Chondrocyte (in vitro differentiated cells): Measurements from ENCODE around the gene GAS7. TPM values are rescaled to one million over a fixed set of nuclear protein-coding genes. Genes with fewer than 3 reads are reported as not detected.

ENCODE experiments used
- DNase-seq: peaks from one replicate; pipeline ENCODE4 v3.0.0; 2021; ENCODE audit warnings: mixed read lengths, low spot score
- H3K27ac Mint-ChIP-seq: one replicate; pipeline ENCODE4 v1.8.0; 2021; ENCODE audit warnings: mild to moderate bottlenecking, moderate library complexity, mixed read lengths; ENCODE audit not compliant: unreplicated experiment
- H3K27me3 Mint-ChIP-seq: 2 replicates; pipeline ENCODE4 v1.8.0; 2021; ENCODE audit warnings: low read depth, mixed read lengths
- H3K36me3 Mint-ChIP-seq: 2 replicates; pipeline ENCODE4 v1.8.0; 2021; ENCODE audit warnings: low read depth, mixed read lengths
- H3K4me1 Mint-ChIP-seq: 2 replicates; pipeline ENCODE4 v1.8.0; 2021; ENCODE audit warnings: low read depth, mild to moderate bottlenecking, mixed read lengths
- H3K4me3 Mint-ChIP-seq: one replicate; pipeline ENCODE4 v1.8.0; 2021; ENCODE audit warnings: mild to moderate bottlenecking, moderate library complexity, mixed read lengths; ENCODE audit not compliant: unreplicated experiment
- H3K9me3 Mint-ChIP-seq: 2 replicates; pipeline ENCODE4 v1.8.0; 2021; ENCODE audit warnings: low read depth, mixed read lengths
- total RNA-seq: library from RNA; stranded (reverse); gene quantifications from 3 replicates; pipeline ENCODE4 v1.2.1, GENCODE V29; 2021
- TF ChIP-seq, protein P1 (sequence below): fragments of 200-600 bp; sonication (generic); IDR thresholded peaks from 2 replicates; pipeline ENCODE4 v1.5.0; 2021; ENCODE audit warnings: antibody characterized with exemption, mild to moderate bottlenecking, moderate library complexity

Gene GAS7
- total RNA-seq, 1 donor from 2014 or later: 6.9 TPM

DNA sequence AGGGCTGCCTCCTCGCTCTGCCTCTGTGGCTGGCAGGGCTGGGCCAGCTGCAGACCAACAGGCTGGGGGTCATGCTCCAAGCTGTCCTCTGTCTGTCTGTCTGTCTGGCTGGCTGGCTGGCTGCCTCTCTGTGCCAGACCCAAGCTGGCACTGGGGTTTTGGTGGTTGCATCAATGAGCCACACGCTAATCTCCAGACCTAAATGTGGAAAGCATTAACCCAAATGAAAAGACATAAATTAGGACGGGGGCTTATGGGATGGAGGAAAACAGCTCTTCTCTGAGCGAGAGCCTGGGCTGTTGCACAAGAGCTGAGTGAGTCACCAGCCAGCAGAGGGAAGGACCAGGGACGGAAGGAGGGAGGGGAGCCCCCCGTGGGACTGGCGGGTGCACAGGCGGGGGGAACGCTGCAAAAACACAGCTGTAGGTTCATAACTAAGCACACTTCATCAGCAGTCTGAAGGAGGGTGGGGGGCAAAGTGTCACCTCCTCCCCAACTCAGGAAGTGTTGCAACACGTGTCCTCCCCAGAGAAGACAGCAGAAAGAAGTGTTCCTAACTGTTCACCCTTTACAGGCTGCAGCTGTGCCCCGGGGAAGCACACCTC, 83.4 kb downstream of the GAS7 start:
- TF ChIP-seq, protein P1, sequence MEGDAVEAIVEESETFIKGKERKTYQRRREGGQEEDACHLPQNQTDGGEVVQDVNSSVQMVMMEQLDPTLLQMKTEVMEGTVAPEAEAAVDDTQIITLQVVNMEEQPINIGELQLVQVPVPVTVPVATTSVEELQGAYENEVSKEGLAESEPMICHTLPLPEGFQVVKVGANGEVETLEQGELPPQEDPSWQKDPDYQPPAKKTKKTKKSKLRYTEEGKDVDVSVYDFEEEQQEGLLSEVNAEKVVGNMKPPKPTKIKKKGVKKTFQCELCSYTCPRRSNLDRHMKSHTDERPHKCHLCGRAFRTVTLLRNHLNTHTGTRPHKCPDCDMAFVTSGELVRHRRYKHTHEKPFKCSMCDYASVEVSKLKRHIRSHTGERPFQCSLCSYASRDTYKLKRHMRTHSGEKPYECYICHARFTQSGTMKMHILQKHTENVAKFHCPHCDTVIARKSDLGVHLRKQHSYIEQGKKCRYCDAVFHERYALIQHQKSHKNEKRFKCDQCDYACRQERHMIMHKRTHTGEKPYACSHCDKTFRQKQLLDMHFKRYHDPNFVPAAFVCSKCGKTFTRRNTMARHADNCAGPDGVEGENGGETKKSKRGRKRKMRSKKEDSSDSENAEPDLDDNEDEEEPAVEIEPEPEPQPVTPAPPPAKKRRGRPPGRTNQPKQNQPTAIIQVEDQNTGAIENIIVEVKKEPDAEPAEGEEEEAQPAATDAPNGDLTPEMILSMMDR: no peak
- H3K4me1 Mint-ChIP-seq: peaks cover 66% of the 10 kb centered on the region
- no peaks in the 10 kb centered on the region for H3K36me3 Mint-ChIP-seq
- H3K9me3 Mint-ChIP-seq: peaks cover 6% of the 10 kb centered on the region
- H3K4me3 Mint-ChIP-seq: peak overlapping the region; percentile 63
- no peak for DNase-seq
- no peaks in the 10 kb centered on the region for H3K27me3 Mint-ChIP-seq
- peak overlapping the region; percentile 100 for H3K27ac Mint-ChIP-seq

DNA sequence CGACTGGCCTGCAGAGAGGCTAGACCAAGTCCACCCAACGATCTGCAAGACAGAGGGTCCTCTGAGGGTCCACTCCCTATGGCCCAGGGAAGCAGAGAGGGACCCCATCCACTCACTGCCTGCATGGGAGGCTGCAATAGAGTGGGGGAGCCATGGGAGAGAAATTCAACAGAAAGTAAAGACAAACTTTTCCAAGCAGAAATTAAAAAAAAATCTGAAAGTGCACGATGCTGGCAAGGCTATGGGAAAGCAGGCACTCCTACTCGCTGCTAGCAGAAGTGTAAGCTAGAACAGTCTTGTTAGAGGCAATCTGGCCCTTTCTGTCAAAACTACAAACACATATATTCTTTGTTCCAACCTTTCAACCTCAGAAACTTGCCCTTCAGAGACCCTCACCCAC, 85.4 kb downstream of the GAS7 start:
- H3K4me3 Mint-ChIP-seq: no peak overlapping the region
- peaks cover 59% of the 10 kb centered on the region for H3K4me1 Mint-ChIP-seq
- no peak for DNase-seq
- H3K9me3 Mint-ChIP-seq: peaks cover 6% of the 10 kb centered on the region
- TF ChIP-seq, protein P1: no peak
- no peaks in the 10 kb centered on the region for H3K36me3 Mint-ChIP-seq
- H3K27me3 Mint-ChIP-seq: no peaks in the 10 kb centered on the region
- H3K27ac Mint-ChIP-seq: peak overlapping the region; percentile 49

DNA sequence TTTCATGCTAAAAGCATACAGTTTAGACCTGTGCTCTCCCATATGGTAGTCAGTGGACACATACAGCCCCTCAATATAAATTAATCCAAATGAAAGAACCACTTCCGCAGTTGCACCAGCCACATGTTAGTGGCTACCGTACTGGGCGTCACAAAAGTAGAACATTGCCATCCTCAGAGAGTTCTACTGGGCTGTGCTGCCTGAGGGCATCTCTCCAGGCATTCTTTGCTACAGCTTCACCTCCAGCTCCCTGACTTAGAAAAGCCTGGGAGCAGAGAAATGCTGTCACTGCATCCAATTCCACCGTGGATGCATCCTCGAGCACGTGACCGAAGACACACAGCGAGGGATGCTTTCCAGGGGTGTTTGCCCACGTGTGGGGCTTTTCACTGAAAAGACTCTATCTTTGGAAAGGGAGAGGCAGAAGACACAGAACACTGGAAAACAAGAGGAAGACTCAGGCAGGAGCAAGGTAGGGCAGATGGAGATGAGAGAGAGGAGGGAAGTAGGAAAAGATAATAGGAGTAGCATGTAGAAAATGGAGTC, 86.4 kb downstream of the GAS7 start:
- Mint-ChIP-seq H3K9me3 (peaks cover 6% of the 10 kb centered on the region), H3K36me3 (no peaks in the 10 kb centered on the region), H3K27ac (peak overlapping the region; percentile 45), H3K27me3 (no peaks in the 10 kb centered on the region), H3K4me1 (peaks cover 50% of the 10 kb centered on the region), H3K4me3 (no peak overlapping the region)
- TF ChIP-seq, protein P1: no peak
- no peak for DNase-seq

DNA sequence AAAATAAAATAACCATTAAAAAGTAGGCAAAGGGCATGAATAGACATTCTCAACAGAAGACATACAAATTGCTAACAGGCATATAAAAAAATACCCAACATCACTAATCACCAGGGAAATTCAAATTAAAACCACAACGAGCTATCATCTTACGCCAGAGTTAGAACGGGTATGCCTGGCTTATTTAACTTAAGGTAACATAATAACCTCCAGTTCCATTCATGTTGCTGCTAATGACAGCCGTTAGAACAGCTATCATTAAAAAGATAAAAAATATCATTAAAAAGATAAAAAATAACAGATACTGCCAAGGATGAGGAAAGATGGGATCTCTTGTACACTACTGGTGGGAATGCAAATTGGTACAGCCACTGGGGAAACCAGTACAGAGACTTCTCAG, 89.3 kb downstream of the GAS7 start:
- TF ChIP-seq, protein P1: peak; percentile 44
- no peak for DNase-seq
- H3K36me3 Mint-ChIP-seq: no peaks in the 10 kb centered on the region
- peaks cover 41% of the 10 kb centered on the region for H3K4me1 Mint-ChIP-seq
- H3K4me3 Mint-ChIP-seq: no peak overlapping the region
- no peaks in the 10 kb centered on the region for H3K27me3 Mint-ChIP-seq
- H3K9me3 Mint-ChIP-seq: no peaks in the 10 kb centered on the region
- H3K27ac Mint-ChIP-seq: no peak overlapping the region

DNA sequence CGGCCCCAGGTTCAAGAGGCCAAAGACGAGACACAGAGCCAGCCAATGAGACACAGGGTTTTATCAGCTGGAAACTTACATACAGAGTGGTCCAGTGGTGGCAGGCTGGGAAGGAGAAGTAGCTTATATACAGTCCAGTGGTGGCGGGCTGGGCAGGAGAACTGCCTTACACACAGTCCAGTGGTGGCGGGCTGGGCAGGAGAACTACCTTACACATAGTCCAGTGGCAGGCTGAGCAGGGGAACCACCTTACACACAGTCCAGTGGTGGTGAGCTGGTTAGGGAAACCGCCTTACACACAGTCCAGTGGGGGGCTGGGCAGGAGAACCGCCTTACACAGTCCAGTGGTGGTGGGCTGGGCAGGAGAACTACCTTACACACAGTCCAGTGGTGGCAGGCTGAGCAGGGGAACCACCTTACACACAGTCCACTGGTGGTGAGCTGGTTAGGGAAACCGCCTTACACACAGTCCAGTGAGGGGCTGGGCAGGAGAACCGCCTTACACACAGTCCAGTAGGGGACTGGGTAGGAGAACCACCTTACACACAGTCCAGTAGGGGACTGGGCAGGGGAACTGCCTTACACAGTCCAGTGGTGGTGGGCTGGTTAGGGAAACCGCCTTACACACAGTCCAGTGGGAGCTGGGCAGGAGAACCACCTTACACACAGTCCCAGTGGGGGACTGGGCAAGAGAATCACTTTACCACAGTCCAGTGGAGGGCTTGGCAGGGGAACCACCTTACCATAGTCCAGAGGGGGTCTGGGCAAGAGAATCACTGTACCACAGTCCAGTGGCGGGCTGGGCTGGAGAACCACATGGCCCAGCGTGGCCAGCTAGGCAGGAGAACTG, 90.9 kb downstream of the GAS7 start:
- Mint-ChIP-seq H3K9me3 (no peaks in the 10 kb centered on the region), H3K4me3 (no peak overlapping the region), H3K36me3 (no peaks in the 10 kb centered on the region), H3K27me3 (no peaks in the 10 kb centered on the region), H3K4me1 (peaks cover 28% of the 10 kb centered on the region), H3K27ac (no peak overlapping the region)
- TF ChIP-seq, protein P1: no peak
- no peak for DNase-seq
